GM18907 (cell line): ENCODE measurements around the gene ABCB9.
"Not testable (repeated sequence)": the region's sequence is repeated elsewhere in the genome, so short reads cannot be mapped to it uniquely, and the experiment has no call there.

Experiments used
- ATAC-seq: cut with Tn5 transposase; IDR thresholded peaks from one replicate; pipeline ENCODE4 v1.9.1; 2021; ENCODE audit warnings: mild to moderate bottlenecking, moderate library complexity; ENCODE audit not compliant: unreplicated experiment

Gene ABCB9

DNA sequence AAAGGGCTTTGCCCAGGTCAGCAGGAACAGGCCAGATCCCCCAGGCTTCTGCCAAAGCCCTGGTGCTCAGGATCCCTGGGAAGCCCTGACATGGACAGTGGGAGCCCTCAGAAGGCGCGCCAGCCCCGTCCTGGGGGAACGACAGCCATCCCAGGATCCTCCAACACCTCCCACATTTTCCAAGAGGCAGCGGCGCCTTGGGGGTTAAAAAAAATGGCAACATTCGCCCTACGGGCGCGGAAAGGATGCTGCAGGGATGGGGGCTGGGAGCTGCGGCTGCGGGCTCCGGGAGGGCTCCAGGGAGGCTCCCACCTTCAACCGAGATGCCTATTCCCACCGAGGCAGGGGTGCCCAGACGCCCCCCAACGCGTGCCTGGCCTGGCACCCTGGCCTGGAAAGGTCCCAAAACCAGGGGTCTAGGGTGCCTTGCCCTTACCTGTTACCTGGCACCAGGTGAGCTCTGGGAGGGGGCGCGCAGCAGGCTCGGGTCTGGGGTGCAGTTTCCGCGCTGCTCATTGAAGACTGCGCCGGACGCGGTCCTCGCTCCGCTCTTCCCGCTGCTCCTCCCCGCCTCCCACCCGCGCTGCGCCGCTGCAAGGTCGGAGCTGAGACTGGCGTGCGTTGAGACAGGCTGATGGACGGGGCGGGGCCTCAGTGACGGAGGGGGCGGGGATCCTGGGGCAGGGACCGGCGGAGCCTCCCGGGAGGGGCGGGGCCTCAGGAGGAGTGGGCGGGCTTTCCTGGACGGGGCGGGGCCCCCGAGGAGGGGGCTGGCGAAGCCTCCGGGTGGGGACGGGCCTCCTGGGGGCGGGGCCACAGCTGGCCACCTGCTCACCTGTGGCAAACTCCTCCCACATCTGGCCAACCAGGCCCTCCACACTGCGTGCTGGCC lies at the start of gene ABCB9:
TSS of gene ABCB9 (minus strand) at position 613 of the 892 bp plus-strand sequence. CDS start 6,228 bp downstream, outside the sequence.
- peak; percentile 48 for ATAC-seq

DNA sequence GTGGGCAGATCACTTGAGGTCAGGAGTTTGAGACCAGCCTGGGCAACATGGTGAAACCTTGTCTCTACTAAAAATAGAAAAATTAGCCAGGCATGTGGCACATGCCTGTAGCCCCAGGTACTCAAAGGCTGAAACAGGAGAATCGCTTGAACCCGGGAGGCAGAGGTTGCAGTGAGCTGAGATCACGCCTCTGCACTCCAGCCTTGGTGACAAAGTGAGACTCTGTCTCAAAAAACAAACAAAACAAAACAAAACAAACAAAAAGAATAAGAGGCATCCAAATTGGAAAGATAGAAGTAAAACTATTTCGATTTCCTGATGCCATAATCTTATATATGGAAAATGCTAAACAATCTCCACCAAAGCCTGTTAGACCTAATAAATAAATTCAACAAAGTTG lies 48.2 kb upstream of the ABCB9 start:
- ATAC-seq: not testable (repeated sequence)

DNA sequence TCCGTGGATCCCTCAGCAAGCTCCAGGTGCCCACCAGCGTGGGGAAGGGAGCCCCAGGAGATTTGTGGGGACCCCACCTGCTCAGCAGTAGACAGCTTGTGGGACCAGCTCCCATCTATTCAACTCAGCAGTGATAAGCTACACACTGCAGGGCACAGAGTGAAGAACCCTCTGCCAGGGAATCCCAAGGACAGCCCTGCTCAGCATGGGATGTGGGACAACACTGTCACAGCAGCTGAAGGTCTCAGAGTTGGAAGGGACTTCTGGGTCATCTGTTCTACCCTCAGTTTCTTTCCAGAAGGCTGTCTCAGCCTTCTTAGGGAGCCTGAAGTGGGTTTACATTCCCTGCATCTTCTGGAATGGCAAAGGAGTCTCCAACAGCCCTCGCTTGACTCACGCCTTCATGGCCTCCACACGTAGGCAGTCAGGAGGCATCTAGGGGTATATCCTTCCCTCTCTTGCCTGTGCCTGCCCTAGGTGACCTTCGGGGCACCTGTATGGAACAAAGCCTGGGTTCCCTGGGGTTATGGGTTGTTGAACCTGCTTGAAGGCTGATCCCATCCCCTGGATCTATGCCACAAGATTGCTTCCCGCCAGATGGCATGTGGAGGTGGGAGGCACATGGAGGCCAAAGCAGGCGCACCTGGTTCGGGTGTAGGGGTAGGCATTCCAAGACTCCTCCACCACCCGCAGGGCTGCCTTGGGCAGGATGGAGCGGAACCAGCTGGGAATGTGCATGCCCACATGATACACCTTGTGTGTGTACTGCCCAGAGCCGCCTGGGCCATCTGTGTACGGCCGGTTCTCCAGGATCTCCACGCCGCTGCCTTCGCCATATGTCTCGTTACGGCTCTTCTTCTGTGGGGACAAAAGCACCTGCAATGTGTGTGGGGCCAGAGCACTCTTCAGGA lies 47.2 kb upstream of the ABCB9 start:
- ATAC-seq: no peak

DNA sequence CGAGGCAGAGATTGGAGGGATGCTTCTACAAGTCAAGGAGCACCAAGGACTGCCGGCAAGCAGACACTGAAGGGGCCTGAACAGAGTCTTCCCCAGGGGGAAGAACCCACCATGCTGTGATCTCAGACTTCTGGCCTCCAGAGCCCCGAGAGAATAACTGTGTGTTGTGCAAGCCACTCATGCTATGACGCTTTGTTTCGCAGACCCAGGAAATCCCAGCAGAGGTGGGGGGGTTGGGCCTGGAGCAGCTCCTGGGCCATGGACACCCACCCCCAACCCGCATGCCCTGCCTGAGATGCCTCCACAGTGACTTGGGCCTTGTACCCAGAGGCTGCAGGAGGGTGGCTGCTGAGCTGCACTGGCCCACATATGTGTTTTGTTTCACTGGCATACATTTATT lies 45.4 kb upstream of the ABCB9 start:
- no peak for ATAC-seq

DNA sequence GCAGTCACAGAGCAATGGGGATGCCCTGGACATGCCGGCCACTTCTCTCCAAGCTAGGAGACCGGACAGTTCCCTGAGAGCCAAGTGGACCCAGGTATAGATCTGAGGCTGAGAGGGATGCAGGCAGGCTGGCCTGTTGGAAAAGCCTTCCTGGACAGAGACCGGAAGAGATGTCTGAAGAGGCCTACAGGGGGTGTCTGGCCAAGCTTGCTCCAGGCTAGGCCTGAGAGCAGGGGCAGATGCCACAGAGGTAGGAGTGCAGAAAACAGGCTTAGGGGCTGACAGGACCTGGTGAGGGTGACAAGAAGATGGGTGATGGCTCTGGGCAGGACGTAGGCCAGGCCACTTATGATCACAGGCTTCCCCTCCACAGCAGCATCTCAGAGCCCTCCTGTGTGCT lies 44.4 kb upstream of the ABCB9 start:
- ATAC-seq: no peak

DNA sequence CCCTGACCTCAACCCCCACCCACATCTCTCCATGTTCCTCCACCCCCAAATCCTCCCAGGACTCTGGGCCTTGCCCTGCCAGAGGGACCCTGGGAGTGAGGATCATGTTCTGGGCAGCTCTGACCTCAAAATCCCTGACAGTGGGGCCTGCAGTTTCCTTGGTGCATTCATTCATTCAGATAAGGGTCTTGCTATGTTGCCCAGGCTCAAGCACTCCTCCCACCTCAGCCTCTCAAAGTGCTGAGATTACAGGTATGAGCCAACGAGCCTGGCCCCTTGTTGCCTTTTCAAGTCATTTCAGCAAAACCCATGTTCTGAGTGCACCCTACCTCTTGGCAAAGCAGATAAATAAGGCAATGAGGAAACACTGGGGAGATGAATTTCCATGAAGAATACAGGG lies 43.8 kb upstream of the ABCB9 start:
- ATAC-seq: no peak

DNA sequence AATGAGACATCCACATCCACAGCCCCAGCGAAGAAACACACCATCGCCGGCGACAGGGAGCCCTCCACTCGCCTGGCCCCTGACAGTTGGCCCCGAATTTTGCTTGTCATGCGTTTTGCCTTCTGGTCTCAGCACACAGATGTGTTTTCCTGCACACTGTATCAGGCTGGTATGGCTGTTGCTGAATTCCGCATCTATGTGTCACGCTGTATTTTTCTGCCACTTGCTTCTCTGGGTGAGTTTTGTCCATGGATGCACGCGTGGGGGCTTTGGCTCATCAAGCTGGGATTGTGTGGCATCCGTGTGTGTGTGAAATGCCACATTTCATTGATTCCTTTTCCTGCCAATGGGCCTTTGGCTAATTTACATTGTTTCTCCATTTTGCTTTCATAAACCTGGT lies 40.7 kb upstream of the ABCB9 start:
- no peak for ATAC-seq

DNA sequence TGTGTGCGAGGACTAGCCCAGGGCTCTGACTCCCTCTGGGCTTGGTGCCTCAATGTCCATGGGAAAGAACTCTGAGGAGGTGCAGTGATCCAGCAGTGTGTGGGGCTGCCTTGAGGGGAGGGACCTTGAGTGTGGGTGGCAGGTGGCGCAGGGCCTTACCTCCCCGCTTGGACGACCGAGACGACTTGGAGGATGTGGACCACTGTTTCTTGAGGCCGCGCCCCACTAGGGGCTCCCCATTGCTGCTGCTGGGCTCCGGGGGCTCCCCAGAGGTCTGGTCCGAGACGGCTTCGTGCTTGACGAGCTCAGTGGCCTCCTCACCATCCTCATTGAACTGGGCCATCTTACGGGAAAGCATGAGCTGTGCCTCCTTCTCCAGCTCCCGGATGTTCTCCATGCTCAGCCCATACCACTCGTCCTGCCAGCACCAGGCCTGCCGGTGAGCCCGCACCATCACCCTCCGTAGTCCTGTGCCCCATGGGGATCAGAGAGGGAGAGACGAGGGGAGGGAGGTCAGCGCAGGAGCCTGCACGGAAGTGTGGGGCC lies 38.9 kb upstream of the ABCB9 start:
- no peak for ATAC-seq

DNA sequence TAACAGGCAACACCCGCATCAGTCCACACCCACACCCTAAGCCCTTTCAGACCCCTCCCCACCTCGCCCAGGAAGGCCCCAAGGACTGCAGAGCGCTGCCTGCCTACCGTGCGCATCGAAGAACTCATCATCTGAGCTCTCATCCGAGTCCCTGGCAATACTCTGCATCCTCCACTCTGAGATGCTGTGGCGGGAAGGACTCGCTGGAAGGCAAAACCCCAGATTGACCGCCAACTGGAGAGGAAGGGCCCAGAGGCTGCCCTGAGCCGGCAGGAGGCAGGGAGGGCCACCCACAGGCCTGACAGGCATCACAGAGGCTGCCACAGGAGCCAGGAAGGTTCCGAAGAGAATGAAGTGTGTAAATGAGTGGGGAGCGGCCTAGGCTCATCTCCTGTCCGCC lies 38.0 kb upstream of the ABCB9 start:
- no peak for ATAC-seq

DNA sequence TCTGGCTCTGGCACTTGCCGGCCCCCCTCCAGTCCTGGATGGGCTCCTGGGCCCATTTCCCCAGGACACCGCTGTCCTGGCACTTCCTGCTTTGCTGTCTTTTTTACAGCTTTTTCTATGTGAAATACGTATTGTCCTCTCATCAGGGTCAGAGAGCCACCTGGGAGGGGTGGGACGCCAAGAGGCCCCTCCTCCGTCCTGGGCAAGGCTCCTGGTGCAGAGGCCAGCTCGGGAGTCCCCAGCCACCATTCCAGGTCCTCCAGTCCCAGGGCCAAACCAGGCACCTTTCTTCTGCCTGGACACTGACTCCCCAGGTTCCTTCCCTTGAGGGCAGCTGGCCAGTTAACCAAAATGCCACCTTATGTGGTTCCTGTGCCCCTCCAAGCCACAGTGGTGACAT lies 37.0 kb upstream of the ABCB9 start:
- no peak for ATAC-seq

DNA sequence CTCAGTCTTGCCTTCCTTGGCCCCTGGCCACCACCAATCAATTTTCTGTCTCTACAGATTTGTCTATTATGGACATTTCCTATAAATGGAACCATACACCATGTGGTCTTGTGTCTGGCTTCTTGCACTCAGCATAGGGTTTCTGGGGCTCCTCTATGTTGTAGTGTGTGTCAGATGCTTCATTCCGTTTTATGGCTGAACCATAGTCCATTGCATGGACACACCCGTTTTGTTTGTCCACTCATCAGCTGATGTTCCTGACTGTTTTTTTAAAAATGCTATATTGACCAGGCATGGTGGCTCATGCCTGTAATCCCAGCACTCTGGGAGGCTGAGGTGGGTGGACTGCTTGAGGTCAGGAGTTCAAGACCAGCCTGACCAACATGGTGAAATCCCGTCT lies 35.2 kb upstream of the ABCB9 start:
- no peak for ATAC-seq

DNA sequence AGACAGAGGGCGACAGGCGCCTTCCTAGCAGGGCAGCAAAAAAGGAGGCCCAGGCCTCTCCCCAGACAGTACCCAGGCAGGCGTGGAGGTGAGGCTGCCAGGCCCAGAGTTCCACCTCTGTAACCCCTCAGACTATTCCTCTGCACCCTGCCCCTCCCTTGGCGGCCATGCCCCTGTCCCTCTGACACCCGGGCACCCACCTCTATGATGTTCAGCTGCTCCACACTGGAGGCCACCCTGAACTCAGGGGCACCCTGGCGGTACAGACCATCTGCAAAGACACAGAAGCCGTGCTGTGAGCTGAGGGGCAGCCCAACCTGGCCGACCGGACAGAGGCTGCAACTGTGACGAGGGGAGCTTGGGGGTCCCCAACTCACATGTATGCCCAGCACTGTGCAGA lies 34.3 kb upstream of the ABCB9 start:
- no peak for ATAC-seq

DNA sequence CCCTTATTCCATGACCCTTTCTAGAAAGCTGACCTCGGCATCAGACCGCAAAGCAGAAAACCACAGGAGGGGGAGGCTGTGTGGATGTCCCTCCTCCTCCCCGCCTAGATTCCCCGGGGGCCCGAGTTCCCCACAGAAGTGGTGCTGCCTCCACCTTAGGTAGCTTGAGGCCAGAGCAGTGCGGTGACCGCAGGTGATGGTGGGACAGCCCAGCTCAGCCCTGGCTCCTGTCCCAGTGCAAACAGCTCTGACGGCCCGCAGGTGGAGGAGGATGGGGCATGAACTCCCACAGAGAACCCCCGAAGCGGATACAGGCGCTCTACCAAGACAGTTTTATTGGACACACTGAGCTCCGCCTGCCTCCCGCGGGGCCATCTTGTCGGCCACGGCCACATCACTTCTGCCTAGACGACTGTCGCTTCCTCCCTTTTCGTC lies 33.7 kb upstream of the ABCB9 start:
- ATAC-seq: no peak

DNA sequence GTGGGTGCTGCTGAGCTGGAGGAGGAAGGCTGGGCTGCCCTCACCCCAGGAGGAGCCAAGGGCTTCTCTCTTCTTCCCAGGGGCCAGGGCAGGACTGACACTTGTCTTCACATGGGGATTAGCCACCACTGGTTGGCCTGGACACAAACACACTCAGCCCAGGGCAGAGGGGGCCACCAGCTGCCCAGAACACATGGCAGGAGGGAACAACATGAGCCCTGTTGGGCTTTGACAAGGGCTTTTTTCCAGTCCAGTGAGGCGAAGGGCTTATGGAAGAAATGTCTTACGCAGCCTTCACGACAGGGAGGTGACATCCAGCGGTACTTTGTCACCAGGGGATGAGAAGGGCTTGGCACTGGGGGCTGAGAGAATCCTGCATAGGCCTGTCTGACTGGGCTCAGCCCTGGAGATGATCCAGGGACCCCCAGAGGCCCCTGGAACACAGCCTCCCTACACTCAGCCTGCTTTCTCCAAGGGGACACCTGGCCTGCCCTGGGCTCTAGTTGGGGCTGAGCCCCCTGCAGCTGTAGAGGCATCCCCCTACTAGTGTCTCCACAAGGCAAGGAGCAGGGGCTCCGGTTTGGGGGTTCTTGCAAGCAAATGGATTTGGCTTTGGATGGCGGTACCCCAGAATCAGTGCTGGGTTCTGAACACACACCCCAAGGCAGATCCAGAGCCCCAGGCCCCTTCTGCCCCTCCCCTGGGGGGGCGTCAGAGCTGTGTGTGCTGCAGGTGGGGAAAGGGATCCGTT lies 33.1 kb upstream of the ABCB9 start:
- no peak for ATAC-seq

DNA sequence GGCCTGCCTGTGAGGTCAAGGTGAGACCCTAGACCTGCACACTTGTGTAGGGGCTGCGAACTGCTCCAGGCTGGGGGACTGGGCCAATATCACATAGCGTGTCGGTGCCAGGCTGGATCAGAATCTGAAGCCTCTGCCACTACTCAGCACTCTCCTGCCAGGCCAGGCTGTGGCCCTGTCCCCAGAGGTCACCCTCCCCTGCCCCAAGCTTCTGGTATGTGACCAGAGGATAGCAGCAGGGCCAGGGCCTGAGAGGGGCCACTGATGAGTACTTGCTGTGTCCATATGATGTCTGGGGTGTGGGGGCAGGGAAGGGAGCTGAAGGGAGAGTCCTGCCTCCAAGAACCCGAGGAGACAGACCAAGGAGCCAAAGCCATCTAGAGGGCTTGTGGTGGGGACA lies 32.1 kb upstream of the ABCB9 start:
- ATAC-seq: no peak

DNA sequence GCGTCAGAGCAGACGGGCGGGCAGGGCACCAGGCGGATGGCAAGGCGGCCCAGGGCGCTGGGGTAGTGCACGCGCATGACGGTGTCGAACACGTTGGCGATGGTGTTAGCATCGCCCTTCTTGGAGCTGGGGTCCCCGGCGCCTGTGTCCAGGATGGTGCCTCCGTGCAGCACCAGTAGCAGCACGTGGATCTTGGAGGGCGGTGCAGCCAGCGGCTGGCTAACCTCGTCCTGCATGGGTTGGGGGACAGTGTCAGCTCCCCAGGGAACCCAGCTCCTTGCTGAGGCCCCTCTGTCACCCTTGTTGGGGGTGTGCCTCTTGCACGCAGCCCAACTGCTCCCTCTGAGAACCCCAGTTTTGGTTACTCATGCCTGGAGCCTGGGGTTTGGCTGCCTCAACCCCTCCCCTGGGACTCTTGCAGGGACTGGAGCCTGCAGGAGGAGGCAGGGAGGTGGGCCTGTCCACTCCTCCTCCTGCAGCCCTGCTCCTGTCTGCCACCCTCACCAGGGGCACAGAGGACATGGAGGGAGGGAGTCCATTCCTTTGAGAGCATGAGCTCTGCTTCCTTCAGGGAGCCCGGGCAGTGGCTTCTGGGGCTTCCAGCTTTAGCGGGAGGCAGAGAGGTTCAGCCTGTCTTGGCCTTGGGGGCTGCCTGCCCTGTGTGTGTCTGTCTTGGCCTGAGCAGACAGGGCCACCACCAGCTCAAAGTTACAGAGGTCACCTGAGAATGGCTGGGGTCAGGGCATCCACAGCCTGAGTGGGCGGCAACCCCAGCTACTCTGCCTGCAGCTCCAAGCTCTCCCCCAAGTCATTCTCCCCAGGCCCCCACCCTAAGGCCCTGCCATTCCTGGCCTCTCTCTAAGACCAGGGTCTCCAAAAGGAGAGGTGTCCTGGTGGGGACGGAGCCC lies 31.3 kb upstream of the ABCB9 start:
- no peak for ATAC-seq

DNA sequence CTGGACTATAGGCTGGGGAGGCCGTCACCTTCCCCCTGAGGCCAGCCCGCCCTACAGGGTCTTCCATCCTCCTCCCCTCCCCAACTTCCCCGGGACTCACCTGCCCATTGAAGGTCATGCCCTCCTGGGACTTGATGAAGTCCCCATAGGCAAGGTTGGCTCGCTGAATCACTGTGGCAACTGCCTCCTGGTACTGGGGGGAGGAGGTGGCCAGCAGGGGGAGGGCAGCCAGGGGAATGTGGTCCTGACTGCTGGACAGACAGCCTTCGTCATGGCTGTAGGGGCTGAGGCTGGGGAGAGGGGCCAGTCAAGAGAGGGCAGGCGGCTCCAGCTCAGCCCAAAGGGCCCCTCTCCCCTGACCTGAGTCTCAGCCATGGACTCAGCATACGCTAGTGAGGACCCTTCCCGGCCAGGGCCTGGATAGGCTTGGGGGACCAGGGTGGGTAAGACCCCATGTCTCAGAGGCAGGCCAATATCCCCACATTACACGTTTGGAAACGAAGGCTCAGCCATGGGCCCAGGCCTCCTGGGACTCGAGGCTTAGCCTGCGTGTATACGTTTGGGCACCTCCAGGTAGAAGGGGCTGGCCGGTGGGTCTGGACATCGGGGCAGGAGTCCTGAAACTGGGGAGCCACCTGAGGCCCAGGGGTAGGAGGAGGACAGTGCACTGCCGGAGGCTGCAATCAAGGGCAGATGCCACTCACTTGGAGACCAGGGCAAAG lies 30.5 kb upstream of the ABCB9 start:
- no peak for ATAC-seq

DNA sequence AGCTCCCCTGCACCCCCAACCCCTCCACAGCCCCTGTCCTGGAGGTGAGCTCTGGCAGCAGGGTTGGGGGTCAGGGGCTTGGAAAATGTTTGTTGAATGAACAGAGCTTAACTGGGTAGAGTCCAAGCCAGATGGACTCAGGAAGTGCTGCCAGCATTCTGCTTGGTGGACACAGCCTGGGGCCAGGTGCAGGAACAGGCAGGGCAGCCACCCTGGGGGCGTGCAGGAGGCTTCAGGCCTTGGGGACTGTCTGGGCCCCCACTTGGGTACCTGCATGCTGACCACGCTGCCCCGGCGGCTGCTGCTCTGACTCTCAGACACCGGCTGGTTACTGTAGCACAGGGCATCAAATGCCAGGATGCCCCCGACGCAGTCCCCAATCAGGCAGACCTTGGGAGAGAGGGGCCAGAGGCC lies 29.9 kb upstream of the ABCB9 start:
- no peak for ATAC-seq
